ENCODE results near the gene FNBP1. TPM values are rescaled to one million over a fixed set of nuclear protein-coding genes. Genes with fewer than 3 reads are reported as not detected.

Gene FNBP1
- total RNA-seq, 1 donor from 2014 or later: 20.5 TPM

GRCh38 chr9:129904734-129905133, 138.3 kb downstream of the FNBP1 start:
- Histone ChIP-seq H3K36me3 (peaks cover 81% of the 10 kb centered on the region), H3K27me3 (ENCODE audit: low read depth) (no peaks in the 10 kb centered on the region), H3K27ac (replicated peaks) (no peak overlapping the region), H3K9me3 (replicated peaks) (no peaks in the 10 kb centered on the region), H3K4me1 (no peaks in the 10 kb centered on the region), H3K4me3 (no peak overlapping the region)
- no peak for DNase-seq
- no peak for TF ChIP-seq CTCF (IDR thresholded peaks at IDR 0.05; ENCODE audit: borderline replicate concordance)
- intact Hi-C loops (cut with micrococcal nuclease): no loop called here

- TF ChIP-seq CTCF (IDR thresholded peaks at IDR 0.05; ENCODE audit: borderline replicate concordance): no peak
- H3K9me3 ChIP-seq (replicated peaks): no peaks in the 10 kb centered on the region
- no peak for DNase-seq
- H3K27me3 ChIP-seq (ENCODE audit: low read depth): no peaks in the 10 kb centered on the region
- H3K4me1 ChIP-seq: peaks cover 8% of the 10 kb centered on the region
- intact Hi-C loops (cut with micrococcal nuclease): no loop called here
- no peak overlapping the region for H3K4me3 ChIP-seq
- H3K36me3 ChIP-seq: peaks cover 73% of the 10 kb centered on the region
- peak overlapping the region; percentile 46 for H3K27ac ChIP-seq (replicated peaks)
These were observed 140.3 kb downstream of the FNBP1 start for GRCh38 chr9:129902740-129903134.

- H3K9me3 ChIP-seq (replicated peaks): no peaks in the 10 kb centered on the region
- intact Hi-C loops (cut with micrococcal nuclease): no loop called here
- no peak for TF ChIP-seq CTCF (IDR thresholded peaks at IDR 0.05; ENCODE audit: borderline replicate concordance)
- H3K4me1 ChIP-seq: peaks cover 8% of the 10 kb centered on the region
- H3K27me3 ChIP-seq (ENCODE audit: low read depth): no peaks in the 10 kb centered on the region
- H3K4me3 ChIP-seq: no peak overlapping the region
- H3K27ac ChIP-seq (replicated peaks): peak overlapping the region; percentile 46
- peaks cover 67% of the 10 kb centered on the region for H3K36me3 ChIP-seq
- no peak for DNase-seq
These were observed 140.8 kb downstream of the FNBP1 start for GRCh38 chr9:129901993-129902739.

GRCh38 chr9:129900263-129901027, 142.5 kb downstream of the FNBP1 start:
- peaks cover 8% of the 10 kb centered on the region for H3K4me1 ChIP-seq
- peaks cover 61% of the 10 kb centered on the region for H3K36me3 ChIP-seq
- DNase-seq: no peak
- TF ChIP-seq CTCF (IDR thresholded peaks at IDR 0.05; ENCODE audit: borderline replicate concordance): no peak
- no peaks in the 10 kb centered on the region for H3K27me3 ChIP-seq (ENCODE audit: low read depth)
- no peaks in the 10 kb centered on the region for H3K9me3 ChIP-seq (replicated peaks)
- intact Hi-C loops (cut with micrococcal nuclease): no loop called here
- H3K27ac ChIP-seq (replicated peaks): no peak overlapping the region
- no peak overlapping the region for H3K4me3 ChIP-seq

GRCh38 chr9:129899620-129900019, 143.4 kb downstream of the FNBP1 start:
- no peak overlapping the region for H3K27ac ChIP-seq (replicated peaks)
- TF ChIP-seq CTCF (IDR thresholded peaks at IDR 0.05; ENCODE audit: borderline replicate concordance): no peak
- DNase-seq: no peak
- intact Hi-C loops (cut with micrococcal nuclease): no loop called here
- no peaks in the 10 kb centered on the region for H3K9me3 ChIP-seq (replicated peaks)
- no peak overlapping the region for H3K4me3 ChIP-seq
- peaks cover 60% of the 10 kb centered on the region for H3K36me3 ChIP-seq
- H3K4me1 ChIP-seq: peaks cover 8% of the 10 kb centered on the region
- H3K27me3 ChIP-seq (ENCODE audit: low read depth): no peaks in the 10 kb centered on the region
